ENCODE data around the gene ITM2B. TPM values are rescaled to one million over a fixed set of nuclear protein-coding genes. Genes with fewer than 3 reads are reported as not detected.

Gene ITM2B
- total RNA-seq, 1 experiment from 2014 or later: 178 TPM

DNA sequence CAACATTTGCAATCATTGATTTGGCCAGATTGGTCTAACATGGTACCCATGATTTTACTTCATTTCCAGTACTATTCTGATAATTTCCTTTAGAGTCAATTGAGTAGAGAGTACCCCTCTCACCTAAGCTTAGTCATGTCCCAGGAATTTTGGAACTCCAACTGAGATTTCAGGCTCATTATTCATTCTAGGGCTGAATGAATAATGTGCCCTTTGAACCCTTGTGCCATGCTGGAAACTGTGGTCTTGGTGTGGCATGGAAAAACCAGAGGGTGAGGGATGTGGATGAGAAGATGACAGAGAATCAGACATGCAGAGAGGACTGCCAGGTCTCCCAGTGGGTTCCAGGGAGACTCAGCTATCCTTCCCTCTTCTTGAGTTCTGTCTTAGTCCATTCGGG is 30.2 kb downstream of the ITM2B start (continued):
- TF ChIP-seq, protein P1, sequence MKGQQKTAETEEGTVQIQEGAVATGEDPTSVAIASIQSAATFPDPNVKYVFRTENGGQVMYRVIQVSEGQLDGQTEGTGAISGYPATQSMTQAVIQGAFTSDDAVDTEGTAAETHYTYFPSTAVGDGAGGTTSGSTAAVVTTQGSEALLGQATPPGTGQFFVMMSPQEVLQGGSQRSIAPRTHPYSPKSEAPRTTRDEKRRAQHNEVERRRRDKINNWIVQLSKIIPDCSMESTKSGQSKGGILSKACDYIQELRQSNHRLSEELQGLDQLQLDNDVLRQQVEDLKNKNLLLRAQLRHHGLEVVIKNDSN (CRISPR knock-in tag; IDR thresholded peaks at IDR 0.05): no peak
- no peak for TF ChIP-seq NR2C2 (CRISPR knock-in tag; IDR thresholded peaks at IDR 0.05)
- no peak for TF ChIP-seq SOX15 (CRISPR knock-in tag; IDR thresholded peaks at IDR 0.05)
- no peak for TF ChIP-seq KAT7 (CRISPR knock-in tag; IDR thresholded peaks at IDR 0.05; ENCODE audit: borderline replicate concordance)
- TF ChIP-seq RELA (CRISPR knock-in tag; IDR thresholded peaks at IDR 0.05; ENCODE audit: borderline replicate concordance): no peak
- TF ChIP-seq GRHL2 (CRISPR knock-in tag; IDR thresholded peaks at IDR 0.05; ENCODE audit: insufficient replicate concordance, severe bottlenecking): no peak
- TF ChIP-seq, protein P2, sequence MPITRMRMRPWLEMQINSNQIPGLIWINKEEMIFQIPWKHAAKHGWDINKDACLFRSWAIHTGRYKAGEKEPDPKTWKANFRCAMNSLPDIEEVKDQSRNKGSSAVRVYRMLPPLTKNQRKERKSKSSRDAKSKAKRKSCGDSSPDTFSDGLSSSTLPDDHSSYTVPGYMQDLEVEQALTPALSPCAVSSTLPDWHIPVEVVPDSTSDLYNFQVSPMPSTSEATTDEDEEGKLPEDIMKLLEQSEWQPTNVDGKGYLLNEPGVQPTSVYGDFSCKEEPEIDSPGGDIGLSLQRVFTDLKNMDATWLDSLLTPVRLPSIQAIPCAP (CRISPR knock-in tag; IDR thresholded peaks at IDR 0.05): no peak
- TF ChIP-seq ETV6 (CRISPR knock-in tag; IDR thresholded peaks at IDR 0.05): no peak
- TF ChIP-seq, protein P3, sequence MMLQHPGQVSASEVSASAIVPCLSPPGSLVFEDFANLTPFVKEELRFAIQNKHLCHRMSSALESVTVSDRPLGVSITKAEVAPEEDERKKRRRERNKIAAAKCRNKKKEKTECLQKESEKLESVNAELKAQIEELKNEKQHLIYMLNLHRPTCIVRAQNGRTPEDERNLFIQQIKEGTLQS (CRISPR knock-in tag; conservative IDR thresholded peaks at IDR 0.05): no peak
- TF ChIP-seq, protein P4, sequence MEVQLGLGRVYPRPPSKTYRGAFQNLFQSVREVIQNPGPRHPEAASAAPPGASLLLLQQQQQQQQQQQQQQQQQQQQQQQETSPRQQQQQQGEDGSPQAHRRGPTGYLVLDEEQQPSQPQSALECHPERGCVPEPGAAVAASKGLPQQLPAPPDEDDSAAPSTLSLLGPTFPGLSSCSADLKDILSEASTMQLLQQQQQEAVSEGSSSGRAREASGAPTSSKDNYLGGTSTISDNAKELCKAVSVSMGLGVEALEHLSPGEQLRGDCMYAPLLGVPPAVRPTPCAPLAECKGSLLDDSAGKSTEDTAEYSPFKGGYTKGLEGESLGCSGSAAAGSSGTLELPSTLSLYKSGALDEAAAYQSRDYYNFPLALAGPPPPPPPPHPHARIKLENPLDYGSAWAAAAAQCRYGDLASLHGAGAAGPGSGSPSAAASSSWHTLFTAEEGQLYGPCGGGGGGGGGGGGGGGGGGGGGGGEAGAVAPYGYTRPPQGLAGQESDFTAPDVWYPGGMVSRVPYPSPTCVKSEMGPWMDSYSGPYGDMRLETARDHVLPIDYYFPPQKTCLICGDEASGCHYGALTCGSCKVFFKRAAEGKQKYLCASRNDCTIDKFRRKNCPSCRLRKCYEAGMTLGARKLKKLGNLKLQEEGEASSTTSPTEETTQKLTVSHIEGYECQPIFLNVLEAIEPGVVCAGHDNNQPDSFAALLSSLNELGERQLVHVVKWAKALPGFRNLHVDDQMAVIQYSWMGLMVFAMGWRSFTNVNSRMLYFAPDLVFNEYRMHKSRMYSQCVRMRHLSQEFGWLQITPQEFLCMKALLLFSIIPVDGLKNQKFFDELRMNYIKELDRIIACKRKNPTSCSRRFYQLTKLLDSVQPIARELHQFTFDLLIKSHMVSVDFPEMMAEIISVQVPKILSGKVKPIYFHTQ (CRISPR knock-in tag; IDR thresholded peaks at IDR 0.05): no peak
- TF ChIP-seq, protein P5, sequence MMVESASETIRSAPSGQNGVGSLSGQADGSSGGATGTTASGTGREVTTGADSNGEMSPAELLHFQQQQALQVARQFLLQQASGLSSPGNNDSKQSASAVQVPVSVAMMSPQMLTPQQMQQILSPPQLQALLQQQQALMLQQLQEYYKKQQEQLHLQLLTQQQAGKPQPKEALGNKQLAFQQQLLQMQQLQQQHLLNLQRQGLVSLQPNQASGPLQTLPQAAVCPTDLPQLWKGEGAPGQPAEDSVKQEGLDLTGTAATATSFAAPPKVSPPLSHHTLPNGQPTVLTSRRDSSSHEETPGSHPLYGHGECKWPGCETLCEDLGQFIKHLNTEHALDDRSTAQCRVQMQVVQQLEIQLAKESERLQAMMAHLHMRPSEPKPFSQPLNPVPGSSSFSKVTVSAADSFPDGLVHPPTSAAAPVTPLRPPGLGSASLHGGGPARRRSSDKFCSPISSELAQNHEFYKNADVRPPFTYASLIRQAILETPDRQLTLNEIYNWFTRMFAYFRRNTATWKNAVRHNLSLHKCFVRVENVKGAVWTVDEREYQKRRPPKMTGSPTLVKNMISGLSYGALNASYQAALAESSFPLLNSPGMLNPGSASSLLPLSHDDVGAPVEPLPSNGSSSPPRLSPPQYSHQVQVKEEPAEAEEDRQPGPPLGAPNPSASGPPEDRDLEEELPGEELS (CRISPR knock-in tag; IDR thresholded peaks at IDR 0.05): no peak
- no peak for TF ChIP-seq ZNF317 (CRISPR knock-in tag; IDR thresholded peaks at IDR 0.05; ENCODE audit: borderline replicate concordance, low read depth)
- TF ChIP-seq ZBTB21 (CRISPR knock-in tag; IDR thresholded peaks at IDR 0.05; ENCODE audit: borderline replicate concordance): no peak
- TF ChIP-seq ELF4 (CRISPR knock-in tag; IDR thresholded peaks at IDR 0.05; ENCODE audit: low read depth): no peak

DNA sequence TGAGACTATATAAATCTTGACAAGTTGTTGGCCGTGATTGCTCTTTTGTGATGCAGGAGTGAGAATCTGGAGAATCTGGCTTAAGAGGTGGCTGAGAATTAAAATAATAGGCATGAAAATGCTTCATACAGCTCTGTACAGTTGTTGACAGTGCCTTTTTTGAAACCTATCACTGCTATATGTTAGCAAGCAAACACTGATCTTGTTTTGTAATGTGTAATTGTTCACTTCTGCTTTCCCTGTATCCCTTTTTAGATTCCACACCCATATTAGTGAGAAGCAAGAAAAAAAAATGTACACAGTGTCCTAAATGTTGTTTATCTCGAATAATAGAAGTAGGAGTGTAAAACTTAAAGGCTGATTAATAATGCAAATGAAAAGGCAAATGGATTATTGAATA is 31.1 kb downstream of the ITM2B start:
- peaks cover 17% of the 10 kb centered on the region for H3K4me1 Mint-ChIP-seq
- ChIA-PET POLR2A (no interaction called here), CTCF (interaction anchor here (0.7 kb wide), 1 partner anchor 137 kb away, joined by 3 read pairs; no protein-coding TSS in a partner anchor)
- no peak for ATAC-seq
- H3K4me3 Mint-ChIP-seq: no peak overlapping the region
- DNase-seq (ENCODE audit: low spot score): no peak
- no peaks in the 10 kb centered on the region for H3K9me3 Mint-ChIP-seq
- H3K27me3 Mint-ChIP-seq (ENCODE audit: low read depth): no peaks in the 10 kb centered on the region
- H3K27ac Mint-ChIP-seq: no peak overlapping the region
- H3K36me3 Mint-ChIP-seq: peaks cover 33% of the 10 kb centered on the region
- TF ChIP-seq CBFB (CRISPR knock-in tag; IDR thresholded peaks at IDR 0.05; ENCODE audit: low read depth) (no peak), JAZF1 (CRISPR knock-in tag; IDR thresholded peaks at IDR 0.05) (no peak), NR1H2 (CRISPR knock-in tag; IDR thresholded peaks at IDR 0.05) (no peak), KAT7 (CRISPR knock-in tag; IDR thresholded peaks at IDR 0.05; ENCODE audit: borderline replicate concordance) (no peak), IRF2 (CRISPR knock-in tag; IDR thresholded peaks at IDR 0.05; ENCODE audit: borderline replicate concordance, low read depth) (no peak), ZNF232 (CRISPR knock-in tag; IDR thresholded peaks at IDR 0.05) (no peak), TP53 (CRISPR knock-in tag; IDR thresholded peaks at IDR 0.05) (no peak), FOXP1 (CRISPR knock-in tag; IDR thresholded peaks at IDR 0.05; ENCODE audit: borderline replicate concordance) (no peak), OVOL2 (CRISPR knock-in tag; IDR thresholded peaks at IDR 0.05; ENCODE audit: borderline replicate concordance) (no peak), MXD4 (CRISPR knock-in tag; IDR thresholded peaks at IDR 0.05; ENCODE audit: borderline replicate concordance) (no peak), HMGA2 (CRISPR knock-in tag; IDR thresholded peaks at IDR 0.05) (no peak), SOX15 (CRISPR knock-in tag; IDR thresholded peaks at IDR 0.05) (no peak)
- TF ChIP-seq, protein P6, sequence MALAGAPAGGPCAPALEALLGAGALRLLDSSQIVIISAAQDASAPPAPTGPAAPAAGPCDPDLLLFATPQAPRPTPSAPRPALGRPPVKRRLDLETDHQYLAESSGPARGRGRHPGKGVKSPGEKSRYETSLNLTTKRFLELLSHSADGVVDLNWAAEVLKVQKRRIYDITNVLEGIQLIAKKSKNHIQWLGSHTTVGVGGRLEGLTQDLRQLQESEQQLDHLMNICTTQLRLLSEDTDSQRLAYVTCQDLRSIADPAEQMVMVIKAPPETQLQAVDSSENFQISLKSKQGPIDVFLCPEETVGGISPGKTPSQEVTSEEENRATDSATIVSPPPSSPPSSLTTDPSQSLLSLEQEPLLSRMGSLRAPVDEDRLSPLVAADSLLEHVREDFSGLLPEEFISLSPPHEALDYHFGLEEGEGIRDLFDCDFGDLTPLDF (CRISPR knock-in tag; IDR thresholded peaks at IDR 0.05): no peak
- TF ChIP-seq, protein P3 (CRISPR knock-in tag; conservative IDR thresholded peaks at IDR 0.05): no peak
- TF ChIP-seq, protein P7, sequence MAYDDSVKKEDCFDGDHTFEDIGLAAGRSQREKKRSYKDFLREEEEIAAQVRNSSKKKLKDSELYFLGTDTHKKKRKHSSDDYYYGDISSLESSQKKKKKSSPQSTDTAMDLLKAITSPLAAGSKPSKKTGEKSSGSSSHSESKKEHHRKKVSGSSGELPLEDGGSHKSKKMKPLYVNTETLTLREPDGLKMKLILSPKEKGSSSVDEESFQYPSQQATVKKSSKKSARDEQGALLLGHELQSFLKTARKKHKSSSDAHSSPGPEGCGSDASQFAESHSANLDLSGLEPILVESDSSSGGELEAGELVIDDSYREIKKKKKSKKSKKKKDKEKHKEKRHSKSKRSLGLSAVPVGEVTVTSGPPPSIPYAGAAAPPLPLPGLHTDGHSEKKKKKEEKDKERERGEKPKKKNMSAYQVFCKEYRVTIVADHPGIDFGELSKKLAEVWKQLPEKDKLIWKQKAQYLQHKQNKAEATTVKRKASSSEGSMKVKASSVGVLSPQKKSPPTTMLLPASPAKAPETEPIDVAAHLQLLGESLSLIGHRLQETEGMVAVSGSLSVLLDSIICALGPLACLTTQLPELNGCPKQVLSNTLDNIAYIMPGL (CRISPR knock-in tag; IDR thresholded peaks at IDR 0.05): no peak
- TF ChIP-seq, protein P8, sequence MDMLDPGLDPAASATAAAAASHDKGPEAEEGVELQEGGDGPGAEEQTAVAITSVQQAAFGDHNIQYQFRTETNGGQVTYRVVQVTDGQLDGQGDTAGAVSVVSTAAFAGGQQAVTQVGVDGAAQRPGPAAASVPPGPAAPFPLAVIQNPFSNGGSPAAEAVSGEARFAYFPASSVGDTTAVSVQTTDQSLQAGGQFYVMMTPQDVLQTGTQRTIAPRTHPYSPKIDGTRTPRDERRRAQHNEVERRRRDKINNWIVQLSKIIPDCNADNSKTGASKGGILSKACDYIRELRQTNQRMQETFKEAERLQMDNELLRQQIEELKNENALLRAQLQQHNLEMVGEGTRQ (CRISPR knock-in tag; IDR thresholded peaks at IDR 0.05): no peak
